NOMO-1 treated with dmso at 0.1 percent for 144 hours (cell line): ENCODE measurements around the gene NDUFS3.
"Not testable (repeated sequence)": the region's sequence is repeated elsewhere in the genome, so short reads cannot be mapped to it uniquely, and the experiment has no call there.

ENCODE experiments used
- DNase-seq: peaks from one replicate; lab custom pipeline; 2025; ENCODE audit not compliant: unreplicated experiment; lab: John Stamatoyannopoulos, UW

Gene NDUFS3

GRCh38 chr11:47578524-47579494 lies at the start of gene NDUFS3, which contains the start of gene KBTBD4:
NDUFS3 (plus strand) TSS chr11:47579074; CDS start chr11:47579092, 18 bp downstream.
KBTBD4 (minus strand) TSS chr11:47578970; CDS start chr11:47578951, 19 bp downstream.
- DNase-seq, result peak; percentile 87

GRCh38 chr11:47529951-47530350 lies 48.9 kb upstream of the NDUFS3 start:
- no peak for DNase-seq

- DNase-seq, result not testable (repeated sequence)
These were observed 48.2 kb upstream of the NDUFS3 start for GRCh38 chr11:47530721-47531120.

GRCh38 chr11:47531666-47532065 lies 47.2 kb upstream of the NDUFS3 start:
- no peak for DNase-seq

GRCh38 chr11:47532597-47533213 lies 46.2 kb upstream of the NDUFS3 start:
- DNase-seq, result no peak

GRCh38 chr11:47533690-47534151 lies 45.2 kb upstream of the NDUFS3 start:
- no peak for DNase-seq

GRCh38 chr11:47534704-47535251 lies 44.1 kb upstream of the NDUFS3 start:
- no peak for DNase-seq

- no peak for DNase-seq
These were observed 42.0 kb upstream of the NDUFS3 start for GRCh38 chr11:47536915-47537314.

- no peak for DNase-seq
These were observed 39.9 kb upstream of the NDUFS3 start for GRCh38 chr11:47538741-47539565.

GRCh38 chr11:47539681-47540039 lies 39.2 kb upstream of the NDUFS3 start:
- DNase-seq, result no peak

- no peak for DNase-seq
These were observed 37.8 kb upstream of the NDUFS3 start for GRCh38 chr11:47541070-47541469.

- no peak for DNase-seq
These were observed 33.6 kb upstream of the NDUFS3 start for GRCh38 chr11:47545298-47545697.

GRCh38 chr11:47546274-47546673 lies 32.6 kb upstream of the NDUFS3 start:
- not testable (repeated sequence) for DNase-seq

- no peak for DNase-seq
These were observed 28.4 kb upstream of the NDUFS3 start for GRCh38 chr11:47550288-47551047.

- no peak for DNase-seq
These were observed 27.8 kb upstream of the NDUFS3 start for GRCh38 chr11:47551086-47551485.

GRCh38 chr11:47552056-47552565 lies 26.8 kb upstream of the NDUFS3 start:
- no peak for DNase-seq

- DNase-seq, result peak; percentile 82
These were observed 26.1 kb upstream of the NDUFS3 start, which contains the start of gene CELF1 for GRCh38 chr11:47552566-47553405. CELF1 (minus strand) TSS chr11:47553132; CDS start chr11:47499523, 53,609 bp downstream.

GRCh38 chr11:47553406-47553743 lies 25.5 kb upstream of the NDUFS3 start:
- no peak for DNase-seq

- not testable (repeated sequence) for DNase-seq
These were observed 21.9 kb upstream of the NDUFS3 start for GRCh38 chr11:47557004-47557403.
